Spleen (tissue), 7 donors: ENCODE measurements around the gene ZNF283.

ENCODE experiments used
- POLR2AphosphoS5 ChIP-seq, 3 donors: sonication (generic); formaldehyde crosslinking; IDR thresholded peaks; one replicate each; pipeline ENCODE4 v1.5.1; 2017; ENCODE audit warnings: antibody characterized with exemption in 3 of 3
- TF ChIP-seq, protein P1 (sequence below), 11 experiments: fragments of 200-600 bp in 7 of 11; fragments of 450-650 bp in 4 of 11; sonication (generic) in 4 of 11; IDR thresholded peaks in 8 of 11; conservative IDR thresholded peaks in 3 of 11; 1 replicate in 7 of 11; 2 replicates in 4 of 11; pipeline versions ENCODE4 v1.4.0 to v1.8.0; 2016 to 2021; ENCODE audit warnings: antibody characterized with exemption in 11 of 11, inconsistent platforms in 4 of 11, mild to moderate bottlenecking in 1 of 11
- donor health status: DM: no; HTN: no; CAD: no; lungs with moderate emphysema.
- donor health status: DM: no; HTN: no; CAD: no.
- donor health status: DM: no; HTN: no; CAD: no.

DNA sequence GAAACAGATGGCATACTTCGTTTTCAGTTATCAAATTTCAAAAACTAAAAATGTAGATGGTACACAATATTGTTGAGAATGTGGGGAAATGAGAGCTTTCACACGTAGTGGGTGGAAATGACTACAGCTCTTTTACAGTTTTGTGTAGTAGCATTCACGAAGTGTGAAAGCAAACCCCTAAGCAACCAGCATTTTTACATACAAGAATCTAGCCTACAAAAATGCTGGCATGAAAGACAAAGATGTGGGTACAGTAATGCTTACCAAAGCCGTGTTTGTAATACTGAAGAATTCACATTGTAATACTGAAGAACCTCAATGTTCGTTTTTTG, 6.3 kb upstream of the ZNF283 start:
- TF ChIP-seq, protein P1, sequence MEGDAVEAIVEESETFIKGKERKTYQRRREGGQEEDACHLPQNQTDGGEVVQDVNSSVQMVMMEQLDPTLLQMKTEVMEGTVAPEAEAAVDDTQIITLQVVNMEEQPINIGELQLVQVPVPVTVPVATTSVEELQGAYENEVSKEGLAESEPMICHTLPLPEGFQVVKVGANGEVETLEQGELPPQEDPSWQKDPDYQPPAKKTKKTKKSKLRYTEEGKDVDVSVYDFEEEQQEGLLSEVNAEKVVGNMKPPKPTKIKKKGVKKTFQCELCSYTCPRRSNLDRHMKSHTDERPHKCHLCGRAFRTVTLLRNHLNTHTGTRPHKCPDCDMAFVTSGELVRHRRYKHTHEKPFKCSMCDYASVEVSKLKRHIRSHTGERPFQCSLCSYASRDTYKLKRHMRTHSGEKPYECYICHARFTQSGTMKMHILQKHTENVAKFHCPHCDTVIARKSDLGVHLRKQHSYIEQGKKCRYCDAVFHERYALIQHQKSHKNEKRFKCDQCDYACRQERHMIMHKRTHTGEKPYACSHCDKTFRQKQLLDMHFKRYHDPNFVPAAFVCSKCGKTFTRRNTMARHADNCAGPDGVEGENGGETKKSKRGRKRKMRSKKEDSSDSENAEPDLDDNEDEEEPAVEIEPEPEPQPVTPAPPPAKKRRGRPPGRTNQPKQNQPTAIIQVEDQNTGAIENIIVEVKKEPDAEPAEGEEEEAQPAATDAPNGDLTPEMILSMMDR (IDR thresholded peaks at IDR 0.05 in 8 of 11, conservative IDR thresholded peaks at IDR 0.05 in 3 of 11), result no peak
- TF ChIP-seq POLR2AphosphoS5 (IDR thresholded peaks at IDR 0.05), result no peak
